ENCODE measurements around the gene EHD1. TPM values are rescaled to one million over a fixed set of nuclear protein-coding genes. Genes with fewer than 3 reads are reported as not detected.

Gene EHD1
- total RNA-seq, 6 donors from 2014 or later: 43.0 to 167 (median 103) TPM

DNA sequence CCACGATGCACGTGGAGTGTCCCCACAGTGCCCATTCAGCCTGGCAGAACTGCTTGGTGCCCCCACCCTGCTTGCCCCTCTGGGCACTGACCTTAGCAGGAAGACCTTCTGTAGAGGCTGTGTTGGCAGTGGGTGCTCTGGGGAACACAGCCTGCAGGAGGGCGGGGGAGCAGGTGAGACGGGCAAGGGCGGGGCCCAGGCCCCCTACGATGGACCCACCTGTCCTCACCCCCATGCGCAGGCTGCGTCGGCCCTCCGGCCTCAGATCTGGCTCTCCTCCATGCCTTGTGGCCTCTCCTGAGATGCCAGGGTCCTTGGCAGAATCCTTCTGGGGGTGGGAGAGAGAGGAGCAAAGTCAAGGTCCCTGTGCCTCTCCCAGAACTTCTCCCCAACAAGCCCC lies 44.9 kb downstream of the EHD1 start:
- TF ChIP-seq POLR2A (IDR thresholded peaks at IDR 0.05) (no peak), POLR2AphosphoS5 (IDR thresholded peaks at IDR 0.05) (no peak), EP300 (IDR thresholded peaks at IDR 0.05) (no peak)
- TF ChIP-seq, protein P1, sequence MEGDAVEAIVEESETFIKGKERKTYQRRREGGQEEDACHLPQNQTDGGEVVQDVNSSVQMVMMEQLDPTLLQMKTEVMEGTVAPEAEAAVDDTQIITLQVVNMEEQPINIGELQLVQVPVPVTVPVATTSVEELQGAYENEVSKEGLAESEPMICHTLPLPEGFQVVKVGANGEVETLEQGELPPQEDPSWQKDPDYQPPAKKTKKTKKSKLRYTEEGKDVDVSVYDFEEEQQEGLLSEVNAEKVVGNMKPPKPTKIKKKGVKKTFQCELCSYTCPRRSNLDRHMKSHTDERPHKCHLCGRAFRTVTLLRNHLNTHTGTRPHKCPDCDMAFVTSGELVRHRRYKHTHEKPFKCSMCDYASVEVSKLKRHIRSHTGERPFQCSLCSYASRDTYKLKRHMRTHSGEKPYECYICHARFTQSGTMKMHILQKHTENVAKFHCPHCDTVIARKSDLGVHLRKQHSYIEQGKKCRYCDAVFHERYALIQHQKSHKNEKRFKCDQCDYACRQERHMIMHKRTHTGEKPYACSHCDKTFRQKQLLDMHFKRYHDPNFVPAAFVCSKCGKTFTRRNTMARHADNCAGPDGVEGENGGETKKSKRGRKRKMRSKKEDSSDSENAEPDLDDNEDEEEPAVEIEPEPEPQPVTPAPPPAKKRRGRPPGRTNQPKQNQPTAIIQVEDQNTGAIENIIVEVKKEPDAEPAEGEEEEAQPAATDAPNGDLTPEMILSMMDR (IDR thresholded peaks at IDR 0.05): no peak
- no peaks in the 10 kb centered on the region for H3K27me3 ChIP-seq
- H3K27ac ChIP-seq: no peak overlapping the region
- peak in 1 of 2 donors; percentile 76 for DNase-seq
- ATAC-seq (ENCODE audit: low FRiP score in 2 of 2): no peak
- H3K36me3 ChIP-seq: peaks cover 2 to 64% (median 41%) of the 10 kb centered on the region in 4 donors
- WGBS, 2 donors: 90 to 100% methylated on average over 2 to 10 of the region's 10 CpGs
- H3K9me3 ChIP-seq: no peaks in the 10 kb centered on the region
- H3K4me3 ChIP-seq: no peak overlapping the region
- peaks cover 0 to 3% (median 0%) of the 10 kb centered on the region in 4 donors for H3K4me1 ChIP-seq

DNA sequence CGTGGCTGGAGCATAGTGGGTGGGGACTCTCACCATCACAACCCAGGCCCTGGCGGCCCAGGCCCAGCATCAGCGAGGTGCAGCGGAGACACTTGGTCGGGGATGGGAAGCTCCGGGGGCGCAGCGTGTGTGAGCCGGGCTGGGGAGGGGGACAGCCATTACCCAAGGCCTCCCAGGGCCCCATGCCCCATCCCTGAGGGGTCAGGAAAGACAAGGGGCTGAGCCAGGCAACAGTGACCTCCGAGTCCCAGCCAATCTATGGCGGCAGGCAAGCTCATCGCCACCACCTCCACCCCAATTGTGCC lies 45.3 kb downstream of the EHD1 start:
- TF ChIP-seq POLR2A (IDR thresholded peaks at IDR 0.05): no peak
- TF ChIP-seq POLR2AphosphoS5 (IDR thresholded peaks at IDR 0.05): no peak
- TF ChIP-seq, protein P1 (IDR thresholded peaks at IDR 0.05): no peak
- TF ChIP-seq EP300 (IDR thresholded peaks at IDR 0.05): no peak
- Histone ChIP-seq H3K4me3 (no peak overlapping the region), H3K4me1 (peaks cover 0 to 3% (median 0%) of the 10 kb centered on the region in 4 donors), H3K27ac (no peak overlapping the region), H3K36me3 (peaks cover 2 to 60% (median 37%) of the 10 kb centered on the region in 4 donors), H3K27me3 (no peaks in the 10 kb centered on the region), H3K9me3 (no peaks in the 10 kb centered on the region)
- DNase-seq (peak in 1 of 2 donors; percentile 74), ATAC-seq (ENCODE audit: low FRiP score in 2 of 2) (no peak)
- WGBS, 2 donors: 86% methylated on average over 11 of the region's 12 CpGs; no CpG with 5 or more reads in 1 of the 2 donors

DNA sequence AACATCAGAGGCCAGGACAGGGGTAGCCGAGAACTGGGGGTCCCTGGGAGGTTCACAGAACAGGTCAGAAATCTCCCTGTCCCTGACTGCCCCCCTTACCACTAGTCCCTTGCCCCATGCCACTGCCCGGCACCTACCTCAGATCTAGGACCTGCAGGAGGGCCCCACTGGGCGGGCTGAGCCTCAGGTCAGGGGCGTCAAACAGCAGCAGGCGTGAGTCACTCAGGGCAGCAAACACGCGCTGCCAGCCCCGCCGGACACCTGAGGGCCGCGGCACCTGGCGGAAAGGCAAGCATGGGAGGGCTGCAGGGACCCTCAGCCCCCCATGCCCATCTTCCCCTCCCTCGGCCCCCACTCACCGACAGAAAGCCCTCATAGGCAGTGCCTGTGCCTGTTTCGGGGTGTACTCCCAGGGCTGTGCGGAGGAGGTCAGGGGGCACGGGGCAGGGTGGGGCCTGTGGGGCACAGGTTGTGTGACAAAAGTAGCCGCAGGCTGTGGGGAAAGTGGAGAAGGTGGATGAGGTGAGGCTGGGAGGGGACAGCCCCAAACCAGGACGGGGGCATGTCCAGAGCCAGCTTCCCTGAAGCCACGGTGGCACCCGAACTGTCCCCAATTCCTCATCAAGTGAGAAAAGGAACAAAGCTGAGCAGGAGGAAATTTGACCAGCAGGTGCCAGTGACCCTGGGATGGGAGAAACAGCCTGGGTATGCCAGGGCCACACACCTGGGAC lies 45.8 kb downstream of the EHD1 start:
- Histone ChIP-seq H3K4me1 (peaks cover 0 to 3% (median 0%) of the 10 kb centered on the region in 4 donors), H3K4me3 (no peak overlapping the region), H3K9me3 (no peaks in the 10 kb centered on the region), H3K27me3 (no peaks in the 10 kb centered on the region), H3K27ac (no peak overlapping the region), H3K36me3 (peaks cover 2 to 55% (median 33%) of the 10 kb centered on the region in 4 donors)
- TF ChIP-seq POLR2A (IDR thresholded peaks at IDR 0.05) (no peak), POLR2AphosphoS5 (IDR thresholded peaks at IDR 0.05) (no peak), EP300 (IDR thresholded peaks at IDR 0.05) (no peak)
- TF ChIP-seq, protein P1 (IDR thresholded peaks at IDR 0.05): no peak
- DNase-seq (peak in 1 of 2 donors; percentile 62), ATAC-seq (ENCODE audit: low FRiP score in 2 of 2) (no peak)
- WGBS, 2 donors: 94 to 97% methylated on average over 10 to 21 of the region's 21 CpGs

DNA sequence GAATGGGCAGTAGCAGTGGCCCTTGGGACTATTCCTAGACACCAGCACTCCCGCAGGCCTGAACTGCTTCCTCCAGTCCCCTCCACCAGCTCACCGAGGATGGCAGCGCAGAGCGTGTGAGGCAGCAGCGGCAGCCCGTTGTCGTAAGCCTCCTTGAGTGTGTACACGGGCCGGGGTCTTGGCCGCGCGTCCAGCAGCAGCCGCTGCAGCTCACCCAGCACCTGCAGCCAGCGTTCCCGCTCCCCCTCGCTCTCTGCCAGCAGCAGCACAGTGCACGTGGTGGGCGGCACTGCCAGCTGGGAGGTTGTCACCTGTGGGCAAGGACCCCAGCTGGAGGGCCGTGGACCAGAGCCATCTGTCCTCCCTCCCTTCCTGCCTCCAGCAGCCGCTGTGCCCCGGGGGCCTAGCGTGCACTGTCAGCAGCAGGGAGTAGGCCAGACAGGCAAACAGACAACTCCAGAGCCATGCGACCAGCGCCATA lies 47.0 kb downstream of the EHD1 start:
- no peak for TF ChIP-seq POLR2A (IDR thresholded peaks at IDR 0.05)
- no peak for TF ChIP-seq EP300 (IDR thresholded peaks at IDR 0.05)
- Histone ChIP-seq H3K27me3 (no peaks in the 10 kb centered on the region), H3K9me3 (no peaks in the 10 kb centered on the region), H3K36me3 (peaks cover 2 to 64% (median 31%) of the 10 kb centered on the region in 4 donors), H3K27ac (no peak overlapping the region), H3K4me1 (peaks cover 0 to 3% (median 0%) of the 10 kb centered on the region in 4 donors), H3K4me3 (no peak overlapping the region)
- WGBS, 2 donors: 83 to 90% methylated on average over 5 to 8 of the region's 24 CpGs
- DNase-seq (peak in 1 of 2 donors; percentile 82), ATAC-seq (ENCODE audit: low FRiP score in 2 of 2) (no peak)

DNA sequence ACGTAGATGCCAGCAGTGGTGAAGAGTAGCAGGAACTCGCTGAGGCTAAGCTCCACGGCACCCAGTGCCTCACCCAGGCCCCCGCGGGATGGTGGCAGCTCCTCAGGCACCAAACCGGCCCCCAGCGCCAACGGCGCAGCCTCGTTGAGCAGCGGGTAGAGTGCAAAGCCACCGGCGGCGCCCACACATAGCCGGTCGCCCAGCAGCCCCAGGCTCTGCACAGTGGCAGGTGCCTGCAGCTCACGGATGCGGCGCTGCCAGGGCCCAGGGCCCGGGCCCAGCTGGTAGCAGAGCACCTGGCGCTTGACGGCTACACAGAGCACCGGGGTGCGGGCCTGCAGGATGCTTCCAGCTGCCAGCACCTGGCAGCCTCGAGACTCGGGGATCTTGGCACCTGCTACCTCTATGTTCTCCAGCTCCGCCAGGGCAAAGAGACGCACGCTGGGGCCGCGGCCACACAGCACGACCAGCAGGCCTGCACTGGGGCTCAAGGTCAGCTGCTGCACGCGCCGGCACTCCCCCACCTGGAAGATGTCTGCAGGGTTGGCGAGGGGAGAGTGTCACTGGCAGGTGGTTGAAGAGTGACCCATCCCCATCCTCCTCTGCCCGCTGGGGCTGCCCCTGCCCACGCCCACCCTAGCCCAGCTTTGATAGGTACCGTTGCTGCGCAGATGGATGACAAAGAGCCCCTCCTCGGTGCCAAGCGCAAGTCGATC lies 48.7 kb downstream of the EHD1 start:
- Histone ChIP-seq H3K27ac (no peak overlapping the region), H3K27me3 (no peaks in the 10 kb centered on the region), H3K4me3 (no peak overlapping the region), H3K4me1 (no peaks in the 10 kb centered on the region), H3K9me3 (no peaks in the 10 kb centered on the region), H3K36me3 (peaks cover 2 to 62% (median 31%) of the 10 kb centered on the region in 4 donors)
- no peak for ATAC-seq (ENCODE audit: low FRiP score in 2 of 2)
- DNase-seq: peak in 1 of 2 donors; percentile 81
- WGBS, 2 donors: 91 to 94% methylated on average over 18 to 41 of the region's 43 CpGs
- TF ChIP-seq POLR2A (IDR thresholded peaks at IDR 0.05) (no peak), POLR2AphosphoS5 (IDR thresholded peaks at IDR 0.05) (no peak), EP300 (IDR thresholded peaks at IDR 0.05) (no peak)
- TF ChIP-seq, protein P1 (IDR thresholded peaks at IDR 0.05): no peak

All from upper lobe of left lung (tissue), 6 donors.